Endothelial cell (in vitro differentiated cells): ENCODE results near the gene DOK3. TPM values are rescaled to one million over a fixed set of nuclear protein-coding genes. Genes with fewer than 3 reads are reported as not detected.
A peak's percentile ranks its signal among the peaks of the same experiment; 100 is the strongest.

Experiments
- DNase-seq: peaks from one replicate; pipeline ENCODE4 v3.0.0; 2021; ENCODE audit warnings: low spot score
- H3K27ac Mint-ChIP-seq: one replicate; pipeline ENCODE4 v1.8.0; 2021; ENCODE audit warnings: mixed read lengths, inconsistent platforms; ENCODE audit not compliant: unreplicated experiment
- H3K27me3 Mint-ChIP-seq: one replicate; pipeline ENCODE4 v1.8.0; 2021; ENCODE audit warnings: mild to moderate bottlenecking, moderate library complexity, mixed read lengths, inconsistent platforms; ENCODE audit not compliant: unreplicated experiment
- H3K36me3 Mint-ChIP-seq: one replicate; pipeline ENCODE4 v1.8.0; 2021; ENCODE audit warnings: mild to moderate bottlenecking, low read depth, mixed read lengths, inconsistent platforms; ENCODE audit not compliant: unreplicated experiment
- H3K4me1 Mint-ChIP-seq: one replicate; pipeline ENCODE4 v1.8.0; 2021; ENCODE audit warnings: mild to moderate bottlenecking, mixed read lengths, inconsistent platforms; ENCODE audit not compliant: unreplicated experiment
- H3K4me3 Mint-ChIP-seq: one replicate; pipeline ENCODE4 v1.8.0; 2021; ENCODE audit warnings: mild to moderate bottlenecking, mixed read lengths, inconsistent platforms; ENCODE audit not compliant: unreplicated experiment
- H3K9me3 Mint-ChIP-seq: one replicate; pipeline ENCODE4 v1.8.0; 2021; ENCODE audit warnings: mixed read lengths, inconsistent platforms; ENCODE audit not compliant: unreplicated experiment
- total RNA-seq: library from RNA; stranded (reverse); fragmentation: NEBNext Ultra II Directional; extraction: Animal tissue kit (Norgen Biotek cat#: 25700); gene quantifications from one replicate; pipeline ENCODE4 v1.2.1, GENCODE V29; 2021; ENCODE audit not compliant: unreplicated experiment
- TF ChIP-seq, protein P1 (sequence below): fragments of 200-600 bp; sonication (generic); IDR thresholded peaks from one replicate; pipeline ENCODE4 v1.5.0; 2021; ENCODE audit warnings: antibody characterized with exemption; ENCODE audit not compliant: unreplicated experiment

The DOK3 gene
- total RNA-seq, 1 donor from 2014 or later: 51.4 TPM

DNA sequence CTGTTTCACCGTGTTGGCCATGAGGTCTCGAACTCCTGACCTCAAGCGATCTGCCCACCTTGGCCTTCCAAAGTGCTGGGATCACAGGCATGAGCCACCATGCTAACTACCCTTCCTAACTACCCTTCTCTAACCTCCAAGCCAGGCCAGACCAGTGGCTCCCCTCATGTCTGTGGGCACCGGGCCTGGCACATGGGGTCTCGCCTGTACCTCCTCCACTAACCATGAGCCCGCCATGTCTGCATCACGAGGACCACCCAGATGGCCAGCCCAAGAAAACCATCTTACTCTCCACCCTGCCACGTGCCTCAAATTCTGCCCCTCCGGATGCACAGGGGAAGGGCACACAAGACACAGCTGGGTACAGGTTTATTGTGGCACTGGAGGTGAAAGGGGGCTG, 26.6 kb downstream of the DOK3 start:
- no peak for DNase-seq
- Mint-ChIP-seq H3K9me3 (no peaks in the 10 kb centered on the region), H3K4me1 (peaks cover 23% of the 10 kb centered on the region), H3K4me3 (peak overlapping the region; percentile 76), H3K27me3 (peaks cover 23% of the 10 kb centered on the region), H3K36me3 (peaks cover 35% of the 10 kb centered on the region), H3K27ac (no peak overlapping the region)
- TF ChIP-seq, protein P1, sequence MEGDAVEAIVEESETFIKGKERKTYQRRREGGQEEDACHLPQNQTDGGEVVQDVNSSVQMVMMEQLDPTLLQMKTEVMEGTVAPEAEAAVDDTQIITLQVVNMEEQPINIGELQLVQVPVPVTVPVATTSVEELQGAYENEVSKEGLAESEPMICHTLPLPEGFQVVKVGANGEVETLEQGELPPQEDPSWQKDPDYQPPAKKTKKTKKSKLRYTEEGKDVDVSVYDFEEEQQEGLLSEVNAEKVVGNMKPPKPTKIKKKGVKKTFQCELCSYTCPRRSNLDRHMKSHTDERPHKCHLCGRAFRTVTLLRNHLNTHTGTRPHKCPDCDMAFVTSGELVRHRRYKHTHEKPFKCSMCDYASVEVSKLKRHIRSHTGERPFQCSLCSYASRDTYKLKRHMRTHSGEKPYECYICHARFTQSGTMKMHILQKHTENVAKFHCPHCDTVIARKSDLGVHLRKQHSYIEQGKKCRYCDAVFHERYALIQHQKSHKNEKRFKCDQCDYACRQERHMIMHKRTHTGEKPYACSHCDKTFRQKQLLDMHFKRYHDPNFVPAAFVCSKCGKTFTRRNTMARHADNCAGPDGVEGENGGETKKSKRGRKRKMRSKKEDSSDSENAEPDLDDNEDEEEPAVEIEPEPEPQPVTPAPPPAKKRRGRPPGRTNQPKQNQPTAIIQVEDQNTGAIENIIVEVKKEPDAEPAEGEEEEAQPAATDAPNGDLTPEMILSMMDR: no peak

DNA sequence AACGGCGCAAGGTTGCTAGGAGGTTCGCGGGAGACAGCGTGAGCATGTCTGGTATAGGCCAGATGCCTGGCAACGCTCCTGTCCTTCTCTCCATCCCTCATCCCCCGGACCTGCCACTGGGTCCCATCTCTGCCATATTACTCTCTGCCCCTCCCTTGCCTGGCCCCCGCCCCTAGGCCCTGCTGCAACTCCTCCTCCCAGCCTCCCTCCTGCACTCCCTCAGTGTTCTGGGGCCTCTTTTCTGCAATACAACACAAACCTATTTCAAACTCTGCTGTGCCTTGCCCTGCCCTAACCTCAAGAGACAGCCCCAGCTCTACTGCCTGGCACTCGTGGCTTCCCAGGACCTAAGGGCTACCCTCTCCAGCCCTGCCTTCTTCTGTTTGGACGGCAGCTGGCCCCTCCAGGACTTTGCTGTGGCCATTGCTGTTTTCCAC, 27.2 kb downstream of the DOK3 start:
- Mint-ChIP-seq H3K36me3 (peaks cover 32% of the 10 kb centered on the region), H3K27me3 (peaks cover 27% of the 10 kb centered on the region), H3K9me3 (no peaks in the 10 kb centered on the region), H3K4me3 (no peak overlapping the region), H3K27ac (peak overlapping the region; percentile 61), H3K4me1 (peaks cover 23% of the 10 kb centered on the region)
- DNase-seq: no peak
- TF ChIP-seq, protein P1: no peak

DNA sequence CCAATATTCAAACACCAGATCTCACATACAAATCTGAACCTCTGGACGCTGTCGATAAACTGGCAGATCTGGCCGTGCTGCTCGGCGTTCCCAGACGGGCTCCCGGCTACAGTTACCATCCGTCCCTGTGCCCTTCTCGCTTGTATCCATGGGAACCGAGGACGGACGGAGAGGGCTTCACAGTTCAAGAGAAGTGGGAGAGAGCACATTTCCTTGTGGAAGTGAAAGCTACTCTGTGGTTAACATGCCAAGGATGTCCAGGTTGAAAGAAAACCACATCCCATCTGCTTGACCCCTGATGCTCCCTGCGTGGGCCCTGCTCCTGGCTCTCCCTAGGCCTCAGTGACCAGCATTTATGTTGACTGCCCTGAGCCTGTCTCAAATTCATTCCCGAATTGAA, 29.9 kb downstream of the DOK3 start:
- peak overlapping the region; percentile 74 for H3K4me3 Mint-ChIP-seq
- no peaks in the 10 kb centered on the region for H3K9me3 Mint-ChIP-seq
- TF ChIP-seq, protein P1: no peak
- no peak for DNase-seq
- peaks cover 32% of the 10 kb centered on the region for H3K27me3 Mint-ChIP-seq
- H3K4me1 Mint-ChIP-seq: peaks cover 22% of the 10 kb centered on the region
- H3K27ac Mint-ChIP-seq: peak overlapping the region; percentile 83
- peaks cover 31% of the 10 kb centered on the region for H3K36me3 Mint-ChIP-seq

DNA sequence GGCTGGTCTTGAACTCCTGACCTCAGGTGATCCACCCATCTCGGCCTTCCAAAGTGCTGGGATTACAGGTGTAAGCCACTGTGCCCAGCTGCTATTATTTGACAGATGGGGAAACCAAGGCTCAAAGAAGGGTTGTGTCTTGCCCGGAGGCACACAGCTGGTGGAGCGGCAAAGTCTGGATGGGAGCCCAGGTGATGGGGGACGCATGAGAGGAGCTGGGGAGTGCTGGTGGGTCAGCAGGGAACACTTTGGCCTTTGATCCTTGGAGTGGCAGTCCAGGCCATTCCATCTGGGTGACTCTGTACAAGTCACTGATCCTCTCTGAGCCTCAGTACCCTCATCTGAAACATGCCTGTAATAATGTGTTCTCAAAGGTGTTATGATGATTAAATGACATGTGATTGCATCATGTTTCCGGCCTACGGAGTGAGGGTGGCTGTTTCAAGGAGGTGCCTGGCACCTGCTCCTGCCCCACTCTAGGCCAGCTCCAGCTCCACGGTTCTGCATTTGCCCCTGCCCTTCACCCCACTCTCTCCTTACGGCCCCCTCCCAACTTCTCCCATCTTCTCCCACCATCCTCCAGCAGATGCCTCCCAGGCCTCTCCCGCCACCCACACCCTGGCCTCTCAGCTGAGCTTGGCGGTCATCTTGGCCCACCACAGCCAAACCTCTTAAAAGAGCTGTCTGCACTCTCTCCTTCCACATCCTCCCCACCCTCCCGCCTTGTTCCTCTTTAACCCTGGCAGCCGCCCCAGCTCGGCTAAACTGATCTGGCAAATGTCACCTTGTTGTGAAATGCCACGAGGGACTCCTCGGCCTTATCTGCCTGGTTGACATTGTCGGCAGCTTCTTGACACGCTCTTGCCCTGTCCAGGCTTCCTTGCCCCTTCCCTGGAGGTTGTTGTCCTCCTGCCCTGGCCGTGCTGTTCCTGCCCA, 30.6 kb downstream of the DOK3 start:
- Mint-ChIP-seq H3K27ac (peak overlapping the region; percentile 83), H3K36me3 (peaks cover 26% of the 10 kb centered on the region), H3K4me1 (peaks cover 27% of the 10 kb centered on the region), H3K9me3 (no peaks in the 10 kb centered on the region), H3K27me3 (peaks cover 31% of the 10 kb centered on the region), H3K4me3 (peak overlapping the region; percentile 74)
- DNase-seq: no peak
- TF ChIP-seq, protein P1: no peak
